Measurements from ENCODE around the gene ATF7.

GRCh38 chr12:53530061-53530460, 96.1 kb downstream of the ATF7 start:
- TF ChIP-seq POLR2A (IDR thresholded peaks at IDR 0.05; ENCODE audit: low read depth, low read length) (no peak), RAD21 (IDR thresholded peaks at IDR 0.05; ENCODE audit: low read length) (no peak), RFX5 (IDR thresholded peaks at IDR 0.05; ENCODE audit: low read depth, low read length) (no peak), CTCF (conservative IDR thresholded peaks at IDR 0.05; ENCODE audit: low read depth, low read length) (no peak), MXI1 (IDR thresholded peaks at IDR 0.05; ENCODE audit: borderline replicate concordance, low read depth, low read length) (no peak), CHD1 (IDR thresholded peaks at IDR 0.05; ENCODE audit: low read depth, low read length) (no peak)

All from IMR-90 (cell line).